GM23338 (cell line): ENCODE measurements around the gene SLC15A4.

Experiments
- CREB1 ChIP-seq: fragments of 250-450 bp; sonication (Bioruptor Pico); IDR thresholded peaks from 2 replicates; pipeline ENCODE4 v1.5.0; 2020; ENCODE audit warnings: low read depth, mild to moderate bottlenecking, moderate library complexity
- EZH2 ChIP-seq: fragments of 200-600 bp; sonication (generic); IDR thresholded peaks from one replicate; pipeline ENCODE4 v1.8.0; 2017; ENCODE audit warnings: antibody characterized with exemption, mild to moderate bottlenecking, low read depth; ENCODE audit not compliant: unreplicated experiment
- EZH2phosphoT487 ChIP-seq: fragments of 200-600 bp; sonication (generic); IDR thresholded peaks from one replicate; pipeline ENCODE4 v1.8.1; 2018; ENCODE audit warnings: antibody characterized with exemption; ENCODE audit not compliant: unreplicated experiment
- POLR2AphosphoS5 ChIP-seq: IDR thresholded peaks from 2 replicates; pipeline ENCODE4 v1.6.1; 2016; ENCODE audit warnings: antibody characterized with exemption, low read depth
- ZNF331 ChIP-seq: fragments of 250-450 bp; sonication (Bioruptor Pico); IDR thresholded peaks from 2 replicates; pipeline ENCODE4 v1.5.0; 2020; ENCODE audit warnings: low read depth, mild to moderate bottlenecking, moderate library complexity
- TF ChIP-seq, protein P1 (sequence below), 2 experiments: fragments of 200-600 bp in 1 of 2; sonication (generic) in 1 of 2; conservative IDR thresholded peaks; 2 replicates each; pipeline versions ENCODE4 v1.5.1 to v1.6.1; 2016 to 2017; ENCODE audit warnings: antibody characterized with exemption in 2 of 2, low read depth in 2 of 2, mild to moderate bottlenecking in 2 of 2, moderate library complexity in 1 of 2
- TF ChIP-seq, protein P2 (sequence below): IDR thresholded peaks from one replicate; pipeline ENCODE4 v1.6.1; 2018; ENCODE audit warnings: antibody characterized with exemption; ENCODE audit not compliant: unreplicated experiment
- TF ChIP-seq, protein P3 (sequence below): fragments of 250-450 bp; sonication (Bioruptor Pico); IDR thresholded peaks from 2 replicates; pipeline ENCODE4 v1.5.0; 2020; ENCODE audit warnings: mild to moderate bottlenecking, moderate library complexity

GRCh38 chr12:128863957-128864356 is 40.2 kb upstream of the SLC15A4 start:
- TF ChIP-seq, protein P1, sequence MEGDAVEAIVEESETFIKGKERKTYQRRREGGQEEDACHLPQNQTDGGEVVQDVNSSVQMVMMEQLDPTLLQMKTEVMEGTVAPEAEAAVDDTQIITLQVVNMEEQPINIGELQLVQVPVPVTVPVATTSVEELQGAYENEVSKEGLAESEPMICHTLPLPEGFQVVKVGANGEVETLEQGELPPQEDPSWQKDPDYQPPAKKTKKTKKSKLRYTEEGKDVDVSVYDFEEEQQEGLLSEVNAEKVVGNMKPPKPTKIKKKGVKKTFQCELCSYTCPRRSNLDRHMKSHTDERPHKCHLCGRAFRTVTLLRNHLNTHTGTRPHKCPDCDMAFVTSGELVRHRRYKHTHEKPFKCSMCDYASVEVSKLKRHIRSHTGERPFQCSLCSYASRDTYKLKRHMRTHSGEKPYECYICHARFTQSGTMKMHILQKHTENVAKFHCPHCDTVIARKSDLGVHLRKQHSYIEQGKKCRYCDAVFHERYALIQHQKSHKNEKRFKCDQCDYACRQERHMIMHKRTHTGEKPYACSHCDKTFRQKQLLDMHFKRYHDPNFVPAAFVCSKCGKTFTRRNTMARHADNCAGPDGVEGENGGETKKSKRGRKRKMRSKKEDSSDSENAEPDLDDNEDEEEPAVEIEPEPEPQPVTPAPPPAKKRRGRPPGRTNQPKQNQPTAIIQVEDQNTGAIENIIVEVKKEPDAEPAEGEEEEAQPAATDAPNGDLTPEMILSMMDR (conservative IDR thresholded peaks at IDR 0.05; ENCODE audit: low read depth in 2 of 2), result no peak
- TF ChIP-seq EZH2 (no peak), EZH2phosphoT487 (no peak), POLR2AphosphoS5 (no peak), CREB1 (no peak), ZNF331 (CRISPR knock-in tag) (no peak)
- TF ChIP-seq, protein P2, sequence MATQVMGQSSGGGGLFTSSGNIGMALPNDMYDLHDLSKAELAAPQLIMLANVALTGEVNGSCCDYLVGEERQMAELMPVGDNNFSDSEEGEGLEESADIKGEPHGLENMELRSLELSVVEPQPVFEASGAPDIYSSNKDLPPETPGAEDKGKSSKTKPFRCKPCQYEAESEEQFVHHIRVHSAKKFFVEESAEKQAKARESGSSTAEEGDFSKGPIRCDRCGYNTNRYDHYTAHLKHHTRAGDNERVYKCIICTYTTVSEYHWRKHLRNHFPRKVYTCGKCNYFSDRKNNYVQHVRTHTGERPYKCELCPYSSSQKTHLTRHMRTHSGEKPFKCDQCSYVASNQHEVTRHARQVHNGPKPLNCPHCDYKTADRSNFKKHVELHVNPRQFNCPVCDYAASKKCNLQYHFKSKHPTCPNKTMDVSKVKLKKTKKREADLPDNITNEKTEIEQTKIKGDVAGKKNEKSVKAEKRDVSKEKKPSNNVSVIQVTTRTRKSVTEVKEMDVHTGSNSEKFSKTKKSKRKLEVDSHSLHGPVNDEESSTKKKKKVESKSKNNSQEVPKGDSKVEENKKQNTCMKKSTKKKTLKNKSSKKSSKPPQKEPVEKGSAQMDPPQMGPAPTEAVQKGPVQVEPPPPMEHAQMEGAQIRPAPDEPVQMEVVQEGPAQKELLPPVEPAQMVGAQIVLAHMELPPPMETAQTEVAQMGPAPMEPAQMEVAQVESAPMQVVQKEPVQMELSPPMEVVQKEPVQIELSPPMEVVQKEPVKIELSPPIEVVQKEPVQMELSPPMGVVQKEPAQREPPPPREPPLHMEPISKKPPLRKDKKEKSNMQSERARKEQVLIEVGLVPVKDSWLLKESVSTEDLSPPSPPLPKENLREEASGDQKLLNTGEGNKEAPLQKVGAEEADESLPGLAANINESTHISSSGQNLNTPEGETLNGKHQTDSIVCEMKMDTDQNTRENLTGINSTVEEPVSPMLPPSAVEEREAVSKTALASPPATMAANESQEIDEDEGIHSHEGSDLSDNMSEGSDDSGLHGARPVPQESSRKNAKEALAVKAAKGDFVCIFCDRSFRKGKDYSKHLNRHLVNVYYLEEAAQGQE, result no peak
- TF ChIP-seq, protein P3, sequence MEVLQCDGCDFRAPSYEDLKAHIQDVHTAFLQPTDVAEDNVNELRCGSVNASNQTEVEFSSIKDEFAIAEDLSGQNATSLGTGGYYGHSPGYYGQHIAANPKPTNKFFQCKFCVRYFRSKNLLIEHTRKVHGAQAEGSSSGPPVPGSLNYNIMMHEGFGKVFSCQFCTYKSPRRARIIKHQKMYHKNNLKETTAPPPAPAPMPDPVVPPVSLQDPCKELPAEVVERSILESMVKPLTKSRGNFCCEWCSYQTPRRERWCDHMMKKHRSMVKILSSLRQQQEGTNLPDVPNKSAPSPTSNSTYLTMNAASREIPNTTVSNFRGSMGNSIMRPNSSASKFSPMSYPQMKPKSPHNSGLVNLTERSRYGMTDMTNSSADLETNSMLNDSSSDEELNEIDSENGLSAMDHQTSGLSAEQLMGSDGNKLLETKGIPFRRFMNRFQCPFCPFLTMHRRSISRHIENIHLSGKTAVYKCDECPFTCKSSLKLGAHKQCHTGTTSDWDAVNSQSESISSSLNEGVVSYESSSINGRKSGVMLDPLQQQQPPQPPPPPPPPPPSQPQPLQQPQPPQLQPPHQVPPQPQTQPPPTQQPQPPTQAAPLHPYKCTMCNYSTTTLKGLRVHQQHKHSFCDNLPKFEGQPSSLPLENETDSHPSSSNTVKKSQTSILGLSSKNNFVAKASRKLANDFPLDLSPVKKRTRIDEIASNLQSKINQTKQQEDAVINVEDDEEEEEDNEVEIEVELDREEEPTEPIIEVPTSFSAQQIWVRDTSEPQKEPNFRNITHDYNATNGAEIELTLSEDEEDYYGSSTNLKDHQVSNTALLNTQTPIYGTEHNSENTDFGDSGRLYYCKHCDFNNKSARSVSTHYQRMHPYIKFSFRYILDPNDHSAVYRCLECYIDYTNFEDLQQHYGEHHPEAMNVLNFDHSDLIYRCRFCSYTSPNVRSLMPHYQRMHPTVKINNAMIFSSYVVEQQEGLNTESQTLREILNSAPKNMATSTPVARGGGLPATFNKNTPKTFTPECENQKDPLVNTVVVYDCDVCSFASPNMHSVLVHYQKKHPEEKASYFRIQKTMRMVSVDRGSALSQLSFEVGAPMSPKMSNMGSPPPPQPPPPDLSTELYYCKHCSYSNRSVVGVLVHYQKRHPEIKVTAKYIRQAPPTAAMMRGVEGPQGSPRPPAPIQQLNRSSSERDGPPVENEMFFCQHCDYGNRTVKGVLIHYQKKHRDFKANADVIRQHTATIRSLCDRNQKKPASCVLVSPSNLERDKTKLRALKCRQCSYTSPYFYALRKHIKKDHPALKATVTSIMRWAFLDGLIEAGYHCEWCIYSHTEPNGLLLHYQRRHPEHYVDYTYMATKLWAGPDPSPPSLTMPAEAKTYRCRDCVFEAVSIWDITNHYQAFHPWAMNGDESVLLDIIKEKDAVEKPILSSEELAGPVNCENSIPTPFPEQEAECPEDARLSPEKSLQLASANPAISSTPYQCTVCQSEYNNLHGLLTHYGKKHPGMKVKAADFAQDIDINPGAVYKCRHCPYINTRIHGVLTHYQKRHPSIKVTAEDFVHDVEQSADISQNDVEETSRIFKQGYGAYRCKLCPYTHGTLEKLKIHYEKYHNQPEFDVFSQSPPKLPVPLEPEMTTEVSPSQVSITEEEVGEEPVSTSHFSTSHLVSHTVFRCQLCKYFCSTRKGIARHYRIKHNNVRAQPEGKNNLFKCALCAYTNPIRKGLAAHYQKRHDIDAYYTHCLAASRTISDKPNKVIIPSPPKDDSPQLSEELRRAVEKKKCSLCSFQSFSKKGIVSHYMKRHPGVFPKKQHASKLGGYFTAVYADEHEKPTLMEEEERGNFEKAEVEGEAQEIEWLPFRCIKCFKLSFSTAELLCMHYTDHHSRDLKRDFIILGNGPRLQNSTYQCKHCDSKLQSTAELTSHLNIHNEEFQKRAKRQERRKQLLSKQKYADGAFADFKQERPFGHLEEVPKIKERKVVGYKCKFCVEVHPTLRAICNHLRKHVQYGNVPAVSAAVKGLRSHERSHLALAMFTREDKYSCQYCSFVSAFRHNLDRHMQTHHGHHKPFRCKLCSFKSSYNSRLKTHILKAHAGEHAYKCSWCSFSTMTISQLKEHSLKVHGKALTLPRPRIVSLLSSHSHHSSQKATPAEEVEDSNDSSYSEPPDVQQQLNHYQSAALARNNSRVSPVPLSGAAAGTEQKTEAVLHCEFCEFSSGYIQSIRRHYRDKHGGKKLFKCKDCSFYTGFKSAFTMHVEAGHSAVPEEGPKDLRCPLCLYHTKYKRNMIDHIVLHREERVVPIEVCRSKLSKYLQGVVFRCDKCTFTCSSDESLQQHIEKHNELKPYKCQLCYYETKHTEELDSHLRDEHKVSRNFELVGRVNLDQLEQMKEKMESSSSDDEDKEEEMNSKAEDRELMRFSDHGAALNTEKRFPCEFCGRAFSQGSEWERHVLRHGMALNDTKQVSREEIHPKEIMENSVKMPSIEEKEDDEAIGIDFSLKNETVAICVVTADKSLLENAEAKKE (CRISPR knock-in tag), result no peak
